Measurements from ENCODE around the gene SPDYC.

SPDYC gene

GRCh38 chr11:65151331-65151899 is 18.6 kb upstream of the SPDYC start:
- no peak for DNase-seq
- no peak overlapping the region for H3K27ac ChIP-seq (ENCODE audit: low read length)
- no peak overlapping the region for H3K4me2 ChIP-seq (ENCODE audit: insufficient read depth, low read length)
- peaks cover 6% of the 10 kb centered on the region for H3K9me3 ChIP-seq (ENCODE audit: insufficient read depth, low read length, severe bottlenecking)
- H4K20me1 ChIP-seq (ENCODE audit: insufficient read depth, low read length): no peaks in the 10 kb centered on the region
- TF ChIP-seq CTCF (IDR thresholded peaks at IDR 0.05; ENCODE audit: borderline replicate concordance, extremely low read depth, low read length, poor library complexity, severe bottlenecking) (no peak), EZH2 (IDR thresholded peaks at IDR 0.05; ENCODE audit: borderline replicate concordance, low read depth, low read length, severe bottlenecking) (no peak)
- no peak overlapping the region for H3K9ac ChIP-seq (ENCODE audit: low read depth, low read length)
- H3K4me1 ChIP-seq (ENCODE audit: insufficient read depth, low read length): no peaks in the 10 kb centered on the region
- H3K27me3 ChIP-seq (ENCODE audit: insufficient read depth, low read length, poor library complexity): peaks cover 3% of the 10 kb centered on the region
- no peak overlapping the region for H3K4me3 ChIP-seq (ENCODE audit: low read depth in 1 of 2, low read length in 2 of 2)
- ATAC-seq (ENCODE audit: insufficient read depth, low read depth): no peak
- no peaks in the 10 kb centered on the region for H3K79me2 ChIP-seq (ENCODE audit: insufficient read depth, low read length)
- no peak overlapping the region for H2AFZ ChIP-seq (ENCODE audit: low read depth, low read length)
- H3K36me3 ChIP-seq (ENCODE audit: insufficient read depth, low read length): no peaks in the 10 kb centered on the region

GRCh38 chr11:65152122-65152521 is 17.9 kb upstream of the SPDYC start:
- Histone ChIP-seq H3K9ac (ENCODE audit: low read depth, low read length) (no peak overlapping the region), H3K27me3 (ENCODE audit: insufficient read depth, low read length, poor library complexity) (peaks cover 3% of the 10 kb centered on the region), H3K79me2 (ENCODE audit: insufficient read depth, low read length) (no peaks in the 10 kb centered on the region), H3K9me3 (ENCODE audit: insufficient read depth, low read length, severe bottlenecking) (peaks cover 3% of the 10 kb centered on the region), H4K20me1 (ENCODE audit: insufficient read depth, low read length) (no peaks in the 10 kb centered on the region), H3K4me1 (ENCODE audit: insufficient read depth, low read length) (no peaks in the 10 kb centered on the region), H3K27ac (ENCODE audit: low read length) (no peak overlapping the region), H3K4me2 (ENCODE audit: insufficient read depth, low read length) (no peak overlapping the region), H2AFZ (ENCODE audit: low read depth, low read length) (no peak overlapping the region), H3K4me3 (ENCODE audit: low read depth in 1 of 2, low read length in 2 of 2) (no peak overlapping the region), H3K36me3 (ENCODE audit: insufficient read depth, low read length) (no peaks in the 10 kb centered on the region)
- ATAC-seq (ENCODE audit: insufficient read depth, low read depth) (no peak), DNase-seq (no peak)
- TF ChIP-seq EZH2 (IDR thresholded peaks at IDR 0.05; ENCODE audit: borderline replicate concordance, low read depth, low read length, severe bottlenecking) (no peak), CTCF (IDR thresholded peaks at IDR 0.05; ENCODE audit: borderline replicate concordance, extremely low read depth, low read length, poor library complexity, severe bottlenecking) (no peak)

GRCh38 chr11:65156256-65156655 is 13.8 kb upstream of the SPDYC start:
- TF ChIP-seq CTCF (IDR thresholded peaks at IDR 0.05; ENCODE audit: borderline replicate concordance, extremely low read depth, low read length, poor library complexity, severe bottlenecking) (no peak), EZH2 (IDR thresholded peaks at IDR 0.05; ENCODE audit: borderline replicate concordance, low read depth, low read length, severe bottlenecking) (no peak)

More at GRCh38 chr11:65156256-65156655, 13.8 kb upstream of the SPDYC start:
- no peak for DNase-seq
- no peak overlapping the region for H3K9ac ChIP-seq (ENCODE audit: low read depth, low read length)
- no peaks in the 10 kb centered on the region for H3K36me3 ChIP-seq (ENCODE audit: insufficient read depth, low read length)
- H3K4me2 ChIP-seq (ENCODE audit: insufficient read depth, low read length): no peak overlapping the region
- no peak for ATAC-seq (ENCODE audit: insufficient read depth, low read depth)
- no peaks in the 10 kb centered on the region for H3K4me1 ChIP-seq (ENCODE audit: insufficient read depth, low read length)
- no peaks in the 10 kb centered on the region for H3K79me2 ChIP-seq (ENCODE audit: insufficient read depth, low read length)
- no peak overlapping the region for H3K27ac ChIP-seq (ENCODE audit: low read length)
- H4K20me1 ChIP-seq (ENCODE audit: insufficient read depth, low read length): no peaks in the 10 kb centered on the region
- H2AFZ ChIP-seq (ENCODE audit: low read depth, low read length): no peak overlapping the region
- no peak overlapping the region for H3K4me3 ChIP-seq (ENCODE audit: low read depth in 1 of 2, low read length in 2 of 2)
- no peaks in the 10 kb centered on the region for H3K9me3 ChIP-seq (ENCODE audit: insufficient read depth, low read length, severe bottlenecking)
- peaks cover 6% of the 10 kb centered on the region for H3K27me3 ChIP-seq (ENCODE audit: insufficient read depth, low read length, poor library complexity)
